ENCODE results near the gene RBM47.

DNA sequence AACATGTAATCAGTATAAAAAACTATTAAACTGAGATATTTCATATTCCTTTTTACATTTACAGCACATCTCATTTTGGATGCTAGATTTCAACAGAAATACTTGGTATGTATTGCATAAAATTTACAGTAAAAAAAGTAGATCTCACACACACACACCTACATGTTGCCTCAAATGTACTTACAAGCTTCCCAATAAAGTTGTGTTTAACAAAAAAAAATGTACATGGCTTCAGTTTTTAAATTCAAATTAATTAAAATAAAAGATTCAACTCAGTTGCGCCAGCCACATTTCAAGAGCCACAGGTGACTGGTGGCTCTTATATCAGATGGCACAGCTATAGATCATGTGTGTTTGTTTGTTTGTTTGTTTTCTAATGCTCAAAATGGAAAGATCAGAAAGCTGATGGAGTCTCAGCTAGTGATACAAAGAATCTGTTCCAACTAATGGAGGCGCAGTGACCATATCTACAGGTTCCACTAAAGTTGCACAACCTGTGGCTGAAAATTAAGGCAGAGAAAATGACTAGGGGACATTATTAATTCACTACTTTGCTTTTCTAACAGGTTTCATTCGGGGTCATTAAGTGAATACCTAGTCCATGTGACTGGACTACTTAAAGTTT, 45.0 kb downstream of the RBM47 start:
- TF ChIP-seq, protein P1, sequence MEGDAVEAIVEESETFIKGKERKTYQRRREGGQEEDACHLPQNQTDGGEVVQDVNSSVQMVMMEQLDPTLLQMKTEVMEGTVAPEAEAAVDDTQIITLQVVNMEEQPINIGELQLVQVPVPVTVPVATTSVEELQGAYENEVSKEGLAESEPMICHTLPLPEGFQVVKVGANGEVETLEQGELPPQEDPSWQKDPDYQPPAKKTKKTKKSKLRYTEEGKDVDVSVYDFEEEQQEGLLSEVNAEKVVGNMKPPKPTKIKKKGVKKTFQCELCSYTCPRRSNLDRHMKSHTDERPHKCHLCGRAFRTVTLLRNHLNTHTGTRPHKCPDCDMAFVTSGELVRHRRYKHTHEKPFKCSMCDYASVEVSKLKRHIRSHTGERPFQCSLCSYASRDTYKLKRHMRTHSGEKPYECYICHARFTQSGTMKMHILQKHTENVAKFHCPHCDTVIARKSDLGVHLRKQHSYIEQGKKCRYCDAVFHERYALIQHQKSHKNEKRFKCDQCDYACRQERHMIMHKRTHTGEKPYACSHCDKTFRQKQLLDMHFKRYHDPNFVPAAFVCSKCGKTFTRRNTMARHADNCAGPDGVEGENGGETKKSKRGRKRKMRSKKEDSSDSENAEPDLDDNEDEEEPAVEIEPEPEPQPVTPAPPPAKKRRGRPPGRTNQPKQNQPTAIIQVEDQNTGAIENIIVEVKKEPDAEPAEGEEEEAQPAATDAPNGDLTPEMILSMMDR (IDR thresholded peaks at IDR 0.05; ENCODE audit: insufficient read depth, low read length, poor library complexity, severe bottlenecking), result no peak
- TF ChIP-seq EZH2phosphoT487 (conservative IDR thresholded peaks at IDR 0.05; ENCODE audit: low read length), result no peak
